GM12878 (cell line): ENCODE data around the gene CEND1. TPM values are rescaled to one million over a fixed set of nuclear protein-coding genes. Genes with fewer than 3 reads are reported as not detected.

Source experiments
- ATAC-seq: fragments of 200-7000 bp; cut with Tn5 transposase; 3 replicates; pipeline ENCODE4 v1.9.1; 2020; ENCODE audit warnings: mild to moderate bottlenecking, moderate library complexity
- BruUV-seq: library from RNA; stranded (reverse); fragments of 400-500 nt; replicated peaks from 2 replicates; lab custom pipeline; 2021; lab: Mats Ljungman, UMichigan
- CTCF ChIA-PET: fragments of 300-600 bp; sonication (Branson Sonifier 250); formaldehyde crosslinking; extraction: SDS; loops from one replicate; lab custom pipeline; 2021; ENCODE audit warnings: inconsistent platforms; lab: Yijun Ruan, JAX
- POLR2A ChIA-PET: fragments of 350-600 bp; formaldehyde crosslinking; extraction: SDS; loops from one replicate; lab custom pipeline; 2021; ENCODE audit warnings: inconsistent platforms; lab: Charles Lee
- RAD21 ChIA-PET: fragments of 300-600 bp; sonication (Branson Sonifier 250); formaldehyde crosslinking; loops from one replicate; lab custom pipeline; 2023; ENCODE audit warnings: antibody characterized with exemption; ENCODE audit not compliant: unreplicated experiment; lab: Charles Lee
- SMC1A ChIA-PET: fragments of 300-600 bp; sonication (Branson Sonifier 250); formaldehyde crosslinking; loops from one replicate; lab custom pipeline; 2023; ENCODE audit not compliant: unreplicated experiment, uncharacterized antibody; lab: Charles Lee
- DNase-seq: peaks from one replicate; pipeline ENCODE4 v3.0.0-alpha.2; 2011; ENCODE audit warnings: low read depth, low spot score
- FAIRE-seq: peaks from 3 replicates; lab custom pipeline; 2011; peaks lifted over from hg19 to GRCh38; lab: Jason Lieb, UNC
- H2AFZ ChIP-seq: 2 replicates; pipeline ENCODE4 v1.6.0; 2011; ENCODE audit warnings: low read depth, low read length, control low read depth; ENCODE audit not compliant: control insufficient read depth
- H3K27ac ChIP-seq: 2 replicates; pipeline ENCODE4 v1.5.1; 2011; ENCODE audit warnings: control low read depth; ENCODE audit not compliant: control insufficient read depth, insufficient read depth
- H3K27me3 ChIP-seq, 2 experiments: replicated peaks in 1 of 2; 2 replicates each; pipeline versions ENCODE4 v1.6.0 to v1.6.1; 2011; ENCODE audit warnings: low read length in 1 of 2; ENCODE audit not compliant: control insufficient read depth in 2 of 2, insufficient read depth in 2 of 2
- H3K36me3 ChIP-seq, 2 experiments: 2 replicates each; pipeline ENCODE4 v1.5.1; 2011; ENCODE audit warnings: low read length in 1 of 2; ENCODE audit not compliant: control insufficient read depth in 2 of 2, insufficient read depth in 2 of 2
- H3K4me1 ChIP-seq: 2 replicates; pipeline ENCODE4 v1.6.1; 2011; ENCODE audit warnings: mild to moderate bottlenecking, low read length, moderate library complexity, mixed read lengths; ENCODE audit not compliant: control insufficient read depth, insufficient read depth
- H3K4me2 ChIP-seq: 2 replicates; pipeline ENCODE4 v1.6.0; 2011; ENCODE audit warnings: control low read depth; ENCODE audit not compliant: control insufficient read depth, insufficient read depth
- H3K4me3 ChIP-seq: fragments of 200-600 bp; sonication (generic); 2 replicates; pipeline ENCODE4 v1.5.1; 2016
- H3K79me2 ChIP-seq: 2 replicates; pipeline ENCODE4 v1.6.0; 2011; ENCODE audit warnings: low read length; ENCODE audit not compliant: control insufficient read depth, insufficient read depth
- H3K9ac ChIP-seq: 2 replicates; pipeline ENCODE4 v1.8.0; 2011; ENCODE audit warnings: low read length, control low read depth, mixed read lengths; ENCODE audit not compliant: control insufficient read depth, insufficient read depth
- H3K9me3 ChIP-seq: replicated peaks from 3 replicates; pipeline ENCODE4 v1.5.1; 2011; ENCODE audit warnings: mild to moderate bottlenecking, low read length; ENCODE audit not compliant: control insufficient read depth, insufficient read depth
- H4K20me1 ChIP-seq: 2 replicates; pipeline ENCODE4 v1.6.0; 2011; ENCODE audit not compliant: control insufficient read depth, insufficient read depth
- PAX5 ChIP-seq: IDR thresholded peaks from 2 replicates; pipeline ENCODE4 v1.6.1; 2011; ENCODE audit warnings: low read depth, low read length, borderline replicate concordance
- SMARCA5 ChIP-seq: fragments of 450-650 bp; IDR thresholded peaks from 2 replicates; pipeline ENCODE4 v1.6.1; 2017; ENCODE audit warnings: mild to moderate bottlenecking
- TCF12 ChIP-seq: IDR thresholded peaks from 2 replicates; pipeline ENCODE4 v1.6.1; 2011; ENCODE audit warnings: low read depth, mild to moderate bottlenecking, low read length
- WGBS: methylation state at CpG from one replicate; pipeline ENCODE4 v1.1.6; 2016; ENCODE audit warnings: low lambda C conversion rate; ENCODE audit not compliant: insufficient replicate concordance, insufficient coverage; ENCODE audit errors: missing lambda C conversion rate; 5-methylcytosine and 5-hydroxymethylcytosine counted together
- in situ Hi-C: fragments of 300-500 bp; cut with MboI; formaldehyde crosslinking; loops from 9 replicates; pipeline ENCODE4 v1.14.3; 2018; ENCODE audit warnings: mixed read lengths
- intact Hi-C: fragments of 100-400 bp; cut with micrococcal nuclease; formaldehyde crosslinking; loops from one replicate; pipeline ENCODE4 v1.14.2; 2022; ENCODE audit not compliant: unreplicated experiment
- polyA plus RNA-seq, 11 experiments: library from polyadenylated mRNA; depleted of rRNA in 4 of 11; unstranded in 6 of 11; stranded (reverse) in 5 of 11; fragments of >200 nt; fragmentation: Nextera tagmentation in 4 of 11; fragmentation: Illumina TruSeq in 1 of 11; extraction: Ambion mirVana in 4 of 11; extraction: Trizol in 1 of 11; gene quantifications; 1 replicate in 1 of 11; 2 replicates in 10 of 11; pipeline versions ENCODE4 v1.2.1 to v1.2.3, GENCODE V29; 2011 to 2016; ENCODE audit warnings: inconsistent platforms in 2 of 11, missing spikeins in 2 of 11, low read depth in 1 of 11
- total RNA-seq, 4 experiments: library from RNA; depleted of rRNA in 3 of 4; stranded (reverse); fragments of >200 nt in 3 of 4; fragmentation: Illumina TruSeq in 1 of 4; extraction: Trizol in 1 of 4; gene quantifications; 2 replicates each; pipeline versions ENCODE4 v1.2.1 to v1.2.3, GENCODE V29; 2013 to 2021
- TF ChIP-seq, protein P1 (sequence below): IDR thresholded peaks from 2 replicates; pipeline ENCODE4 v1.6.1; 2011; ENCODE audit warnings: low read depth, mild to moderate bottlenecking, low read length, moderate library complexity, borderline replicate concordance; ENCODE audit errors: extremely low read depth
- TF ChIP-seq, protein P2 (sequence below): fragments of 450-650 bp; formaldehyde crosslinking; IDR thresholded peaks from 2 replicates; pipeline ENCODE4 v1.4.0; 2020; ENCODE audit warnings: mild to moderate bottlenecking, moderate library complexity
- TF ChIP-seq, protein P3 (sequence below): fragments of 450-650 bp; IDR thresholded peaks from 2 replicates; pipeline ENCODE4 v1.6.1; 2017; ENCODE audit warnings: mild to moderate bottlenecking
- TF ChIP-seq, protein P4 (sequence below): IDR thresholded peaks from 2 replicates; pipeline ENCODE4 v1.6.1; 2012; ENCODE audit warnings: low read depth, low read length, improper control_type of control experiment
- TF ChIP-seq, protein P5 (sequence below): fragments of 450-650 bp; IDR thresholded peaks from 2 replicates; pipeline ENCODE4 v1.6.1; 2017; ENCODE audit warnings: mild to moderate bottlenecking, moderate library complexity

CEND1 gene
- total and polyA plus RNA-seq, 10 of the 15 experiments (the other 5 are each of a cell fraction or from before 2014, with no cell fraction given) = 0.31 to 13.6 (median 7.2) TPM; not detected in 1

DNA sequence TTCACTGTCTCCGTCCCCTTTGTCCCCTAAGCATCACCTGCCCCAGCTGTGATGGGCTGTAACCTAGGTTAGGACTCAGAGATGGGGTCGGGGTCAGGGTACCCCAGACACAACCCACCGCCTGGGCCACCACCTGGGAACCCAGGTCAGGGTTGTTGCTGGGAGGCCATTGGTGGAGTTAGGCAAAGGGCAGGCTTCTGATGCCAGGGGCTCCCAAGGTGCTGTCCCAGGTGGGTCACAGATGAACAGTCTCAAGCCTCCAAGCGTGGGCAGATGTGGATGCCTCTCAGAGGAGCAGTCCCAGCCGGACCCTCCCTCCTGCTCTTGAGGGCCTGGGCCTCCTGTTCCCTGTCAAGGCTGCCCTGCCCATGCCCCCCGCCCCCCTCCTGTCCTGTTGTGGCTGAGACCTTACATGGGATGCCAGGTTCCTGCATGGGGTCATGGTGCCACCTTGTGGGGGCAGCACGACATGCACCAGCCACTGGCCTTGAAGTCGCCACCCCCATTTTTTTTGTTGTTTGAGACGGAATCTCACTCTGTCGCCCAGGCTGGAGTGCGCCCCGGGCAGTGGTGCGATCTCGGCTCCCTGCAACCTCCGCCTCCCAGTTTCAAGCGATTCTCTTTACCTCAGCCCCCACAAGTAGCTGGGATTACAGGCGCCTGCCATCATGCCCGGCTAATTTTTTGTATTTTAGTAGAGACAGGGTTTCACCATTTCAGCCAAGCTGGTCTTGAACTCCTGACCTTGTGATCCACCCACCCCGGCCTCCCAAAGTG, 24.7 kb downstream of the CEND1 start:
- POLR2A ChIA-PET = no interaction called here
- FAIRE-seq (no peak), DNase-seq (no peak), ATAC-seq (peak; percentile 86)
- Histone ChIP-seq H2AFZ (no peak overlapping the region), H3K27me3 (no peaks in the 10 kb centered on the region), H3K79me2 (no peaks in the 10 kb centered on the region), H3K36me3 (peaks cover 26 to 29% of the 10 kb centered on the region in 2 experiments; a peak in 3 of 4 replicates), H4K20me1 (no peaks in the 10 kb centered on the region), H3K27ac (no peak overlapping the region), H3K4me3 (no peak overlapping the region), H3K4me1 (no peaks in the 10 kb centered on the region), H3K4me2 (no peak overlapping the region), H3K9me3 (no peaks in the 10 kb centered on the region), H3K9ac (no peak overlapping the region)
- intact Hi-C loops = loop anchor here (1.0 kb wide), 1 partner anchor 37 kb away; no protein-coding TSS in a partner anchor
- SMC1A ChIA-PET = interaction anchor here (1.1 to 1.9 kb wide), 2 partner anchors 16 to 39 kb away, joined by 5 to 8 read pairs; no protein-coding TSS in a partner anchor
- CTCF ChIA-PET = interaction anchor here (1.1 to 1.4 kb wide), 4 partner anchors 16 to 92 kb away, joined by 3 to 4 read pairs (median 3); partner anchors contain the start of gene TALDO1
- RAD21 ChIA-PET = interaction anchor here (1.5 kb wide), 1 partner anchor 39 kb away, joined by 3 read pairs; no protein-coding TSS in a partner anchor
- in situ Hi-C loops = no loop called here
- BruUV-seq = no TSS peak
- 56% methylated on average over 19 of the region's 19 CpGs for WGBS
- TF ChIP-seq, protein P1, sequence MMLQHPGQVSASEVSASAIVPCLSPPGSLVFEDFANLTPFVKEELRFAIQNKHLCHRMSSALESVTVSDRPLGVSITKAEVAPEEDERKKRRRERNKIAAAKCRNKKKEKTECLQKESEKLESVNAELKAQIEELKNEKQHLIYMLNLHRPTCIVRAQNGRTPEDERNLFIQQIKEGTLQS = no peak
- TF ChIP-seq, protein P2, sequence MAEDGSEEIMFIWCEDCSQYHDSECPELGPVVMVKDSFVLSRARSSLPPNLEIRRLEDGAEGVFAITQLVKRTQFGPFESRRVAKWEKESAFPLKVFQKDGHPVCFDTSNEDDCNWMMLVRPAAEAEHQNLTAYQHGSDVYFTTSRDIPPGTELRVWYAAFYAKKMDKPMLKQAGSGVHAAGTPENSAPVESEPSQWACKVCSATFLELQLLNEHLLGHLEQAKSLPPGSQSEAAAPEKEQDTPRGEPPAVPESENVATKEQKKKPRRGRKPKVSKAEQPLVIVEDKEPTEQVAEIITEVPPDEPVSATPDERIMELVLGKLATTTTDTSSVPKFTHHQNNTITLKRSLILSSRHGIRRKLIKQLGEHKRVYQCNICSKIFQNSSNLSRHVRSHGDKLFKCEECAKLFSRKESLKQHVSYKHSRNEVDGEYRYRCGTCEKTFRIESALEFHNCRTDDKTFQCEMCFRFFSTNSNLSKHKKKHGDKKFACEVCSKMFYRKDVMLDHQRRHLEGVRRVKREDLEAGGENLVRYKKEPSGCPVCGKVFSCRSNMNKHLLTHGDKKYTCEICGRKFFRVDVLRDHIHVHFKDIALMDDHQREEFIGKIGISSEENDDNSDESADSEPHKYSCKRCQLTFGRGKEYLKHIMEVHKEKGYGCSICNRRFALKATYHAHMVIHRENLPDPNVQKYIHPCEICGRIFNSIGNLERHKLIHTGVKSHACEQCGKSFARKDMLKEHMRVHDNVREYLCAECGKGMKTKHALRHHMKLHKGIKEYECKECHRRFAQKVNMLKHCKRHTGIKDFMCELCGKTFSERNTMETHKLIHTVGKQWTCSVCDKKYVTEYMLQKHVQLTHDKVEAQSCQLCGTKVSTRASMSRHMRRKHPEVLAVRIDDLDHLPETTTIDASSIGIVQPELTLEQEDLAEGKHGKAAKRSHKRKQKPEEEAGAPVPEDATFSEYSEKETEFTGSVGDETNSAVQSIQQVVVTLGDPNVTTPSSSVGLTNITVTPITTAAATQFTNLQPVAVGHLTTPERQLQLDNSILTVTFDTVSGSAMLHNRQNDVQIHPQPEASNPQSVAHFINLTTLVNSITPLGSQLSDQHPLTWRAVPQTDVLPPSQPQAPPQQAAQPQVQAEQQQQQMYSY = no peak
- TF ChIP-seq, protein P3, sequence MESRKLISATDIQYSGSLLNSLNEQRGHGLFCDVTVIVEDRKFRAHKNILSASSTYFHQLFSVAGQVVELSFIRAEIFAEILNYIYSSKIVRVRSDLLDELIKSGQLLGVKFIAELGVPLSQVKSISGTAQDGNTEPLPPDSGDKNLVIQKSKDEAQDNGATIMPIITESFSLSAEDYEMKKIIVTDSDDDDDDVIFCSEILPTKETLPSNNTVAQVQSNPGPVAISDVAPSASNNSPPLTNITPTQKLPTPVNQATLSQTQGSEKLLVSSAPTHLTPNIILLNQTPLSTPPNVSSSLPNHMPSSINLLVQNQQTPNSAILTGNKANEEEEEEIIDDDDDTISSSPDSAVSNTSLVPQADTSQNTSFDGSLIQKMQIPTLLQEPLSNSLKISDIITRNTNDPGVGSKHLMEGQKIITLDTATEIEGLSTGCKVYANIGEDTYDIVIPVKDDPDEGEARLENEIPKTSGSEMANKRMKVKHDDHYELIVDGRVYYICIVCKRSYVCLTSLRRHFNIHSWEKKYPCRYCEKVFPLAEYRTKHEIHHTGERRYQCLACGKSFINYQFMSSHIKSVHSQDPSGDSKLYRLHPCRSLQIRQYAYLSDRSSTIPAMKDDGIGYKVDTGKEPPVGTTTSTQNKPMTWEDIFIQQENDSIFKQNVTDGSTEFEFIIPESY = no peak
- TF ChIP-seq, protein P4, sequence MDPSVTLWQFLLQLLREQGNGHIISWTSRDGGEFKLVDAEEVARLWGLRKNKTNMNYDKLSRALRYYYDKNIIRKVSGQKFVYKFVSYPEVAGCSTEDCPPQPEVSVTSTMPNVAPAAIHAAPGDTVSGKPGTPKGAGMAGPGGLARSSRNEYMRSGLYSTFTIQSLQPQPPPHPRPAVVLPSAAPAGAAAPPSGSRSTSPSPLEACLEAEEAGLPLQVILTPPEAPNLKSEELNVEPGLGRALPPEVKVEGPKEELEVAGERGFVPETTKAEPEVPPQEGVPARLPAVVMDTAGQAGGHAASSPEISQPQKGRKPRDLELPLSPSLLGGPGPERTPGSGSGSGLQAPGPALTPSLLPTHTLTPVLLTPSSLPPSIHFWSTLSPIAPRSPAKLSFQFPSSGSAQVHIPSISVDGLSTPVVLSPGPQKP = no peak
- TF ChIP-seq TCF12 (no peak), SMARCA5 (no peak), PAX5 (no peak)
- TF ChIP-seq, protein P5, sequence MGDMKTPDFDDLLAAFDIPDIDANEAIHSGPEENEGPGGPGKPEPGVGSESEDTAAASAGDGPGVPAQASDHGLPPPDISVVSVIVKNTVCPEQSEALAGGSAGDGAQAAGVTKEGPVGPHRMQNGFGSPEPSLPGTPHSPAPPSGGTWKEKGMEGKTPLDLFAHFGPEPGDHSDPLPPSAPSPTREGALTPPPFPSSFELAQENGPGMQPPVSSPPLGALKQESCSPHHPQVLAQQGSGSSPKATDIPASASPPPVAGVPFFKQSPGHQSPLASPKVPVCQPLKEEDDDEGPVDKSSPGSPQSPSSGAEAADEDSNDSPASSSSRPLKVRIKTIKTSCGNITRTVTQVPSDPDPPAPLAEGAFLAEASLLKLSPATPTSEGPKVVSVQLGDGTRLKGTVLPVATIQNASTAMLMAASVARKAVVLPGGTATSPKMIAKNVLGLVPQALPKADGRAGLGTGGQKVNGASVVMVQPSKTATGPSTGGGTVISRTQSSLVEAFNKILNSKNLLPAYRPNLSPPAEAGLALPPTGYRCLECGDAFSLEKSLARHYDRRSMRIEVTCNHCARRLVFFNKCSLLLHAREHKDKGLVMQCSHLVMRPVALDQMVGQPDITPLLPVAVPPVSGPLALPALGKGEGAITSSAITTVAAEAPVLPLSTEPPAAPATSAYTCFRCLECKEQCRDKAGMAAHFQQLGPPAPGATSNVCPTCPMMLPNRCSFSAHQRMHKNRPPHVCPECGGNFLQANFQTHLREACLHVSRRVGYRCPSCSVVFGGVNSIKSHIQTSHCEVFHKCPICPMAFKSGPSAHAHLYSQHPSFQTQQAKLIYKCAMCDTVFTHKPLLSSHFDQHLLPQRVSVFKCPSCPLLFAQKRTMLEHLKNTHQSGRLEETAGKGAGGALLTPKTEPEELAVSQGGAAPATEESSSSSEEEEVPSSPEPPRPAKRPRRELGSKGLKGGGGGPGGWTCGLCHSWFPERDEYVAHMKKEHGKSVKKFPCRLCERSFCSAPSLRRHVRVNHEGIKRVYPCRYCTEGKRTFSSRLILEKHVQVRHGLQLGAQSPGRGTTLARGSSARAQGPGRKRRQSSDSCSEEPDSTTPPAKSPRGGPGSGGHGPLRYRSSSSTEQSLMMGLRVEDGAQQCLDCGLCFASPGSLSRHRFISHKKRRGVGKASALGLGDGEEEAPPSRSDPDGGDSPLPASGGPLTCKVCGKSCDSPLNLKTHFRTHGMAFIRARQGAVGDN = no peak
